GM19372 (cell line): ENCODE data around the gene TMEM178B.

ENCODE experiments used
- ATAC-seq: cut with Tn5 transposase; IDR thresholded peaks from one replicate; pipeline ENCODE4 v1.9.1; 2021; ENCODE audit warnings: mild to moderate bottlenecking, low read depth, moderate library complexity; ENCODE audit not compliant: unreplicated experiment

TMEM178B gene

DNA sequence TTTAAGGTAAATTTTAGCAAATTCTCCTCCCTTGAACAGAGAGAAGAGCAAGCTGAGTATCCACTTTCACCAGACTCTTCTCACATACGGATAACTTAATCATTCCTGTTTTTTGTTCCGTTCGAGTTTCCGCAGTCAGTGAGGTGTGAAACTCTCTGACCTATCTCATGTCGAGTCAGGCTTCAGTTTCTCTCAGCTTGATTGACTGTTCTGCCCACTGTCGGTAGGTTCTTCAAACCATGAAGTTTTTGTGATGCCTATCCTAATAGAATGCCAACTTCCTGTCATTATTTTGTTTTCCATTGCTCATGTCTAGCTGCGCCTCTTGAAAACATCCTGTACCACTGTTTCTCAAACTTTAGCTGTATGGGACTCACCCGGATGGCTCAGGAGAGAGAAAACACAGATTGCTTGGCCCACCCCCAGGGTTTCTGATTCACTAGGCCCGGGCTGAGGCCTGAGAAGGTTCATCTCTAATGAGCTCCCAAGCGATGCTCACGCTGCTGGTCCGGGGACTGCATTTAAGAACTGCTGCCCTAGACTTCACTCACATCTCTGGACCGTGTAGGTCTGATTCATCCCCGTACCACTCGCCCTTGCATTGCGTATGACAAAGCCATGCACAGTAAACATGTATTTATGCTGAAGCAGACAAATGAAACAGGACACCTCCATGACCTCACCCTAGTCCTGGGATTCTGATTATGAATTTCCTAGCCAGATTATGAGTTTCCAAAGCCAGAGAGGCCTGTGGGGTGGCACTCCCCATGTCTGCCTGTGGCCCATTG lies 269.0 kb downstream of the TMEM178B start:
- no peak for ATAC-seq

DNA sequence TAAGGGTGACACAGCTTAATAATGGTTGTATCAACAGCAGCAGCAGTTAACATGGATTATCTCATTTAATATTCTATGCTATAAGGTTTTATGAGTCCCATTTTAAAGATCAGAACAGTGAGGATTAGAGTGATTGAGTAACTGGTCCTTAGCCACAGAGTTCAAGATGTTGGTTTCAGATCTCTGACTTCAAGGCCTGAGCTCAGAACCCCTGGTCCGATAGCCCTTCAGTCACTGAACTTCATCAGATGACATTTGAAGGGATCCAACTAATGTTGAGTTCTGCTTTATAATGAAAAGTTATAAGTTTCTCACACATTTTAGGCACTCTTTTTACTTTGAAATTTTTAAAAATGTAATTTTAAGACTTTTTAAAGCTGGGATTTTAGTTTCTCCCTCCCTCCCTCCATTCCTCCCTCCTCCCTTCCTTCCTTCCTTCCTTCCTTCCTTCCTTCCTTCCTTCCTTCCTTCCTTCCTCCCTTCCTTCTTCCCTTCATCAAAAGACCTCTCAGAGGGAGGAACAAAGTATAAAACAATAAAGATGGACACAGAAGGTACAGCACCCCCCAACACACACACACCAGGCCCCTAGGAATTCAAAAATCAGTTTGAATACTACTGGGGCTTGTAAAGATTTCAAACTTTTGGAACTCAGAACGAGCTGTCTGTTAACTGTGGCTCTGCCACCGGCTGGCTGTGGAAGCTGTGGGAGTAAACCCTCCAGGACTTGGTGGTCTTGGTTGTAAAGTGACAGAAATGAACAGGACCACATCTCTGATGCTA lies 270.5 kb downstream of the TMEM178B start:
- ATAC-seq, result no peak

DNA sequence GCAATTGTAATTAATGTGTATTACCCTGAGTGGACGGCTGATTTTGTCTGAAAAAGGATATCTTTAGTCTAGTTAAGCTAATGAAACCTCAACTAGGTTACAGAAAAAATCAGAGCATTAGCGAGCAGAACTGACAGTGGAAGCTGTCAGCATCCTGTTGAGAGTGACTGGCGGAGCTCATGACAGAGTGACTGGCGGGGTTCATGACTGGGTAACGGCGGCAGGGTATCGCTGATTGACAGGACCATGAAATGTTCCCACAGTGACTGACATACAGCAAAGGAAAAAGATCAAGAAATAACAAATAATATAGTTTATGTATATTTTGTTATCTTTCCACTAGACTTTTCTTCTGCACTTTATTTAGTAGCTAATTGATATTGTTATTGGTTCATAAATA lies 274.9 kb downstream of the TMEM178B start:
- no peak for ATAC-seq

DNA sequence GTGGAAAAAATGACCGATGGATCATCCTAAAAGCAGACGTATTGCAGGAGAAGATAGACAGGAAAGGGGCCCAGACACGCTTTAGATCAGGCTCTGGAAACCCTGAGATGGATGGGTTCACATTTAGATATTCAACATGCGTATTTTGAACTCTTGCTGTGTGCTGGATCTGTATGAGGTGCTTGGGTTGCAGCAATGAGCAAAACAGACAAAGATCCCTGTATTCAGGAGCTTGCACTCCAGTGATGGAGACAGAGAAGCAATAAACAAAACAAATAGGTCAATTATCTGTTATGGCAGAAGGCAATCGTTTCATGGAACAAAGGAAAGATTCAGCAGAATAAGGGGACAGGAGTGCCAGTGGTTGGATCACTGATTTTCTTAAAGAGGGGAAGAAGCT lies 275.5 kb downstream of the TMEM178B start:
- ATAC-seq, result no peak

DNA sequence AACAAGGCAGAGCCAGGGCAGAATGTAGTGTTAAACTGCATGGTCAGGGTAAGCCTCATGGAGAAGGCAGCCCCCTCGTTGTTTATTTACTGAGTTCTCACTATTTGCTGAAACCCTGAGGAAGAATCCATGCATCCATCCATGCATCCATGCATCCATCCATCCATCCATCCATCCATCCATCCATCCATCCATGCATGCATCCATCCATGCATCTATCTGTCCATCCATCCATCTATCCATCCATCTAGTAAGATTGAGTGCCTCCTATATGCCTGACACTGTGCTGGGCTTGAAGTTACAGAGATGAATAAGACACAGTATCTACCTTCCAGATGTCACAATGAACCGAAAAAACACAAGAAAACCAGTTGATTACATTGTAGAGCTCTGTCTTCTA lies 275.9 kb downstream of the TMEM178B start:
- no peak for ATAC-seq

DNA sequence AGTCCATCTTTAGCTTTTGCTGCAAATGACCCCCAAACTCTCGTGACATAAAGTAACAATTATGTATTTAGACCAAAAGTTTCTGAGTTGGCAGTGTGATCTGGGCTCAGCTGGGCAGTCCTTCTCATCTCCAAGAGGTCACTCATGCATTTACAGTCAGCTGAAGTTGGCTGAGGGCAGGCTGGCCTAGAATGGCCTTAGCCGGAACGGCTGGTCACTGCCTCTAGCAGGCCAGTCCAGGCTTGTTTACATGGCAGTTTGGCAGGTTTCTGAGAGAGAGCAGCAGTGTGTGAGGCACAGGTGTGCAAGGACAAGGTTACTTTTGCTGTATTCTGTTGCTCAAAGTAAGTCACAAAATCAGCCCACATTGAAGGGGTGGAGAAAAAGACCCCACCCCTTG lies 277.3 kb downstream of the TMEM178B start:
- no peak for ATAC-seq

DNA sequence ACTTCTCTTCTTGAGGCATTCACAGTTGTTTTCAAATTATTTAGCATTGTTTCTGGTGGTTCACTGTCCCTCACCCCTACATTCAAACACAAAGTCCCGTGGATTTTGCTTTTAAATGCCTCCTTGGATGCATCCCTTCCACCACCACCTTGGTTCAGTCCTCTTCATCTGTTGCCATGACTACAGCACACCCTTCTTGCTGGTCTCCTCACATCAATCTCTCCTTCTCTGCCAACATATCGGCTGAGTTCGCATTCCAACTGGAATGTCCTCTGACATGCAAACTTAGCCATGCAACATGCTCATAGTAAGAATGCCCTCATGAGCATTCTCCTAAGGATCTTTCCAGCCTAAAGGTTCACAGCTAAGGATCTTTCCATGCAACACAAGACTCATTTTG lies 279.1 kb downstream of the TMEM178B start:
- ATAC-seq, result no peak

DNA sequence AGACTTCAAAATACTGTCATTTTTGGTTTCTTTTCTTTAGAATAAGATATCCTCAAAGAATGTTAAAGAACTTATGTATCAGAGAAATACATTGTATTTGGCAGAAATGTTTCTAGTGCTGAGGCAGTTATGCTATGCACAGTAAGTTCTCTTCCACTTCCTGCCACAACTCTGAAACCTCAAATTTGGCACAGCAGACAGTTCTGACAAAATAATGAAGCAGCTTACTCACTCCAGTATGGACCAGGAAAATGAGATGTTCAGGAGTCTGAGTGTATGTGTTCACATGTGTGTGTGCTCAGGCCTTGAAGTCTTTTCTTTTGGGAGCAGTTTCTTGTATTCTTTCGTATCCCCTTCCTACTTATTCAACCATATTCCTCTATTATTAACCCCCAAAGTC lies 280.4 kb downstream of the TMEM178B start:
- no peak for ATAC-seq

DNA sequence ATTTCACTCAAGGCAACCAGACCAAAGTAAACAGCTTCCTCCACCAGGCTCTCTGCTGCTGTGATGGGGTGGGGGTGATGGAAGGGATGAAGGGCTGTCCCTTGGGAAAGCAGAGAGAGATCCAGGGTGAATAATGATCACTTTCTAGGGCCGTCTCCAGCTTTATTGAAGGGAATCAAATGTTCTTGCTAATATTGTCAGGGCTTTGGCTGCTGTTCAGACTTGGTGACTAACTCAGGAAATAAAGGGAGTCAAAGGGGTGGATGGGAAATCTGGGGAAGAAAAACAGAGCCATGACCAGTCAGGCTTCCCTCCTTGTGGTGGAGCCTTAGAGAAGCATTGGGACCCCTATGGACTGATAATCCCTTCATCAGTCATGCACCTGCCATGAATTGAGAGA lies 281.2 kb downstream of the TMEM178B start:
- no peak for ATAC-seq

DNA sequence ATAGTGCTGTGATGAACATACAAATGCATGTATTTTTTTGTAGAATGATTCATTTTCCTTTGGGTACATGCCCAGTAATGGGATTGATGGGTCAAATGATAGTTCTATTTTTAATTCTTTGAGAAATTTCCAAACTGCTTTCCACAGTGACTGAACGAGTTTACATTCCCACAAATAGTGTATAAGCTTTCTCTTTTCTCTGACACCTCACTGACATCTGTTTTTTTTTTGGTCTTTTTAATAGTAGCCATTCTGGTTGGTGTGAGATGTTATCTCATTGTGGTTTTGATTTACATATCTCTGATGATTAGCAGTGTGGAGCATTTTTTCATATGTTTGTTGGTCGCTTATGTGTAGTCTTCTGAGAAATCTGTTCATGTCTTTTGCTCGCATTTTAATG lies 282.3 kb downstream of the TMEM178B start:
- no peak for ATAC-seq

DNA sequence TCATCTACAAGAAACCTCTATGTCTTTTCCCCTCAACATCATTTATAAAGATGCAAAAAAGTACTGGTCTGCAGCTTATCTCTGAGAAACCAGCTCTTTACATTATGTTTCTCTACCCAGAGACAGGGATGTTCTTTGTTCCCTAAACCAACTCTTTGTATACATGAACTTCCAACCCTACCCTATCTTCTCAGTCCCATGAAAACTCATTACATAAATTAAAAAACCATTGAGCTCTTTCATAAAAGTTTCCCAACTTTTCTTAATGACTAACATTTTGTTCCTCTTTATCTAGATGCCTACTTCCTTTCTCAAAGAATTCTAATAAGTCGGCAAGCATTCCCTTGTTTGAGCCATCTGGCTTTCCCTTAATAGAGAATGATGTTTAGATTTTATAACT lies 284.5 kb downstream of the TMEM178B start:
- no peak for ATAC-seq

DNA sequence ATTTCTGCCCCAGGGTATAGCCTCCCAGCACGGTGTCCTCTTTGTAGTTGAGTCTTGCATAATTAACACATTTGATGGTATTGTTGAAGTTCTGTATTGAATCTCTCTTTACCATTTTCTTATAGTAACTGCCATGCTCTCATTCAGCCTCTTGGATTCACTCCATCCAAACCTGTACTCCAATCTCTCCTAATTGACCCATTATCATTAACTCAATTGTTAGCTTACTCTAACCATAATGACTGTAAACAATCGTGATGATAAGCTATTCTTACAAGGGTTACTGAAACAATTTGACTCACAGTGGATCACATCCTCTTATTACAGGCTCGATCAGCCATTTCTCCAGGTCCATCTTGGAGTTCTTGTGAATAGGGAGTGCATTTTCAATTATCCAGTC lies 285.4 kb downstream of the TMEM178B start:
- no peak for ATAC-seq

DNA sequence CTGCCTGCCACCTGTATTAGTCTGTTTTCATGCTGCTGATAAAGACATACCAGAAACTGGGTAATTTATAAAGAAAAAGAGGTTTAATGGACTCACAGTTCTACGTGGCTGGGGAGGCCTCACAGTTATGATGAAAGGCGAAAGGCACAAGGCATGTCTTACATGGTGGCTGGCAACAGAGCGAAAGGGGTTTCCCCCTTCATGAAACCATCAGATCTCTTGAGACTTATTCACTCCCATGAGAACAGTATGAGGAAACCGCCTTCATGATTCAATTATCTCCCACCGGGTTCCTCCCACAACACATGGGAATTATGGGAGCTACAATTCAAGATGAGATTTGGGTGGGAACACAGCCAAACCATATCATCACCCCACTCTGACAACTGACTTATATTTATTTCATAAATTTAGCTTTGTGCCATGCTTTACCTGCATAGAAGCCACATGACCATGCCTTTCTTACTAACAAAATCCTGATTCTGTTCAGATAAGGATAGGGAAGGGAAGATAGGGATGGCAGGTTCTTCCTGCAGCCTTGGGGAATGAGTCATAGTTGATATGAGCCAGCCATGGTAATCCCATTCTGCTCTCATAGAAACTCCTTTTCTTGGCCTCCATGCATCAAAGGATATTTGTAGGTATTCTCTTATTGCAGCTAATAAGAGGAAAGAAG lies 286.0 kb downstream of the TMEM178B start:
- ATAC-seq, result no peak

DNA sequence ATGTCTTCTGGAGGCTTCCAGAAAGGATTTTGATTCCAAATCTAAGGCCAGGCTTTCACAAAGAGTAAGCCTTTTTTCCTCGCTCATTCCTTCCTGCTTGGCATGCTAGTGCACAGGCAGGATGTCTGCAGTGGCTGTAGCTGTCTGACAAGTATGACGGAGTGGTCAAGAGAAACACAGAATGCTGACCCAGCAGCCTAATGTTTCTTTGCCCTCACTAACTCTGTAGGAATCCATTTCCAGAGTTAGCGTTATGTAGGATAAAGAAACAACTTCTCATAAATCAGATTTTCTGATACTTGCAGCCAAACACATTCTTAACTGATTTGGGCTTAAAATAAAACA lies 286.5 kb downstream of the TMEM178B start:
- ATAC-seq, result no peak

DNA sequence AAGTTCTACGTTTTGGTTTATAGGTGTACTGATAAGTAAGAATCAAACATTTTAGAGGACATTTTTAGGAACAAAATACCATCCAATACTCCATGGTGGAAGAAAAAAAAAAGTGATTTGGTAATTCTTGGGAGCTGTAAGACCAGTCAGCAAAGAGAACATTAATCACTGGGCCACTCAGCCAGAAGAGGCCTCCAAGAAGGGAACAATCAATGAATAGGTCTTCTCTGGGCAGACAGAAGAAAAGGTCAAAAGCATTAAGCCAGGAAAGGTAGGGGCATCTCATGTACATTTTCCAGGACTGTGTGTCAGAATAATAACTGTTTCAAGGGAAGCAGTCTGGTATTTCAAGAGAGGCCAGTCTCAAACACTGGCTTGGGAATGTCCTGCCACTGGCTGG lies 286.9 kb downstream of the TMEM178B start:
- ATAC-seq, result no peak

DNA sequence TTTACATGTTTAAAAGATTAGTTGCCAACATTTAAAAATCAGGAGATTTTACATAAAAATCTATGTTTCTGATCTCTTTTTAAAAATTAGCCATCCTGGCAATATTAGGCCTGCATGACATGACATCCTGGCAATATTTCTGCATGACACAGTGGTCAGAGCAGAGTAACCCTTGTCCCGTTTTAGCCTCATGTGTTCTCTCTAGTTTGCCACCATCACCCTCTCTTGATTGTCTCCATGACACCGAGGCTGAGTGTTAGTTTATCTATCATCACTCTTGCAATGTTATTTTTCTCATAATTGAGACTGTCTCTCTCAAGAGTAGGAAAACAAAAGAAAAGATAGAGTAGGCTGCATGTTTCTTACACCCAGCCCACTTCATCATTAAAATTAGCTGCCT lies 287.6 kb downstream of the TMEM178B start:
- ATAC-seq, result no peak

DNA sequence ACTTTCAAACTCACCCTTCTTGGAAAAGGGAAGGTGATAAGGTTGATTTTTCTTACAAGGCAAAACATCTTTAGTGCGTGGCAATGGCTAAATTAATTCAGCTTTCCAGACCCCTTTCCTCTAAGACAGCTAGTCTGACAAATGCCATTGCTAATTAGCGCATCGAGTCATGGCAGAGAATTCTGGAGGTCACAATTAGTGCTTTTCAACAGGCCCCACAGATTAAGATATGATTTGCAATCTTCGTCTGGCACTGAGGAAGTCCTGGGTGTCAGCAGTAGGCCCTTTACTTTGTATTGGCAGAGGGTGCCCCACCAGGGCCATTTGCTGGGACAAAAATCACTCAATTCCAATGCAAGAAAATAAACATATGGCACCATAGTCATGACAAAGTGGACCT lies 288.1 kb downstream of the TMEM178B start:
- no peak for ATAC-seq

DNA sequence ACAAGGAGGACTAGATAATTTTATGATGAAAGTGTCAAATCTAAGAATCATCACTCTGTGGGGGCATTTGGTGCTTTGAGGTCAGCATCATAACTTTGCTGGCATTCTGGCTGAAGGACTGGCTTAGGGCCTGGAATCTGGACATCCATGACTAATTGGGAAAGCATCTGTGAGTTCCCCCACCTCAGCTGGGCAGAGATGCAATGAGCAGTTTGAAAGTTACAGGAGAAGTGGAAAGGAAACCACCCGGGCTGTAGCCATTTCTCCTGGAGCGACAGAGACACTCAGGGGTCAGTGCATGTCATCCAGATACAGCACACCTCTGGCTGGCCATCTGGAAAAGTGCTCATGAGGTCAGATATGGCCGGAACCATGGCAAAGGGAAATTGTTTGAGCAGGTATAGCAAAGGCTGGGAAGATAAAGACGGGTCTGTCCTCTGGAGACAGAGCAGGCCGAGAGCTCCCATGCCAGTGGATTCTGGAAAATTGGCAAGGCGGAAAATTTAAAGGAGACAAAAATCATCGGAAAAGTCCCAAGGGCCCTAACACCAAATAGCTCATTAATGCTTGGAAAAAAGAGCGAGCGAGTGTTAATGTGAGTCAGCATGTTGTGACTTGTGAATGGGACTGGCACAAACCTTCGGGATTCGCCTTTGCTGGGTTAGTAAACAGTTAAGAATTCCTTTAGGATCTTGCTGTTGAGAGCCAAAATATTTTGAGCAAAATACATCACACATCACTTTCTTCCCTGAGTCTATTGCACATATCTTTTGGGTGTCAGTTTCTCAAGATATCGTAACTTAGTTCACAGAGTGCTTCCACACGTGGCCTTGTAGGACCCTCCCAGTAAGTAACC lies 288.9 kb downstream of the TMEM178B start:
- ATAC-seq, result no peak

DNA sequence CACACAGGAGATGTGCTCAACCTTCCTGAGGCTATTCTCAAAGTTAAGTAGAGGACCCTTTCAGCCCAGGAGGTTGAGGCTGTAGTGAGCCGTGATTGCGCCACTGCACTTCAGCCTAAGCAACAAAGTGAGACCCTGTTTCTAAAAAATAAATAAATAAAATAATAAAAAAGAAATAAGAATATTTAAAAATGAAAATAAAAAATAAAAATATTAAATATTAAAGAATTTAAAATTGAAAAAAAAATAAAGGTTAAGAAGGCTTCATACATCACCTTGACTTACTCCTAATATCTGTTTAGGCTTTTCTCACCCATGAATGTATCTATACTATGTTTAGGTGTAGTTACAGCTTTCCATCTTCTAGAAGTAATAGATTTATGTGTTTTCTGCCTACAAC lies 289.9 kb downstream of the TMEM178B start:
- ATAC-seq, result no peak

DNA sequence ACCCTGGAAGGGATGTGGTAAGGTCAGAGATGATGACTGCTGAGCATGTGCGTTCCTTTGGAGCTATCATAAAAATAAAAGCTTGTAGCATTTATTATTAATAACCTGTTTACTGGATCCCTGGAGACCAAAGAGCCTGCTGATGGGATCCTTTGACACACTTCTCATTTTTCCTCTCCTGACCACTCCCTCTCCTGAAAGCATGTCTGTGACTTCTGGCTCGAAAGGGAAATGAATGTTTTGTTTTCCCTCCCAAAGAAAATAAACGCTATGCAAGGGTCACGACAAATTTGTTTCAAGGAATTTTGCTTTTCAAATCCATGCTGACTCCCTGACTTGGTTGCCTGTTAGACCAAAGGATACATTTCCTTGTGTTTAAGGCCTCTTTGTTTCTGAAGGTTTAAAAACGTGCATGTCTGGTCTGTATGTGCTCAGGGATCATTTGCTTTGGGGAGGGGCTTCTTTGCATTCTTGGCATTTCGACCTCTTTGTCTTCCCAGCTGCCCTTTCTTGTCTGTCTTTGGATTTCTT lies 292.3 kb downstream of the TMEM178B start:
- ATAC-seq, result no peak
